ENCODE data around the gene JMY.

JMY gene

GRCh38 chr5:79209505-79209904 is 26.4 kb upstream of the JMY start:
- no peak for TF ChIP-seq CTCF (IDR thresholded peaks at IDR 0.05; ENCODE audit: low read depth, low read length, missing control alignments)
- H3K27ac ChIP-seq: no peak overlapping the region
- in situ Hi-C loops (cut with HindIII; ENCODE audit: low pct_ligation_motif_present, low sequenced_read_pairs): no loop called here

GRCh38 chr5:79224286-79224984 is 11.5 kb upstream of the JMY start:
- Histone ChIP-seq H3K36me3 (replicated peaks) (no peaks in the 10 kb centered on the region), H3K27ac (no peak overlapping the region), H3K27me3 (replicated peaks) (no peaks in the 10 kb centered on the region), H3K4me3 (ENCODE audit: low read depth, low read length) (no peak overlapping the region)
- no peak for DNase-seq
- in situ Hi-C loops (cut with HindIII; ENCODE audit: low pct_ligation_motif_present, low sequenced_read_pairs): no loop called here
- no peak for TF ChIP-seq CTCF (IDR thresholded peaks at IDR 0.05; ENCODE audit: low read depth, low read length, missing control alignments)

More at GRCh38 chr5:79209505-79209904, 26.4 kb upstream of the JMY start:
- H3K27me3 ChIP-seq (replicated peaks): no peaks in the 10 kb centered on the region
- no peak overlapping the region for H3K4me3 ChIP-seq (ENCODE audit: low read depth, low read length)
- DNase-seq: no peak
- no peaks in the 10 kb centered on the region for H3K36me3 ChIP-seq (replicated peaks)

- Histone ChIP-seq H3K36me3 (replicated peaks) (no peaks in the 10 kb centered on the region), H3K4me3 (ENCODE audit: low read depth, low read length) (no peak overlapping the region), H3K27ac (no peak overlapping the region), H3K27me3 (replicated peaks) (no peaks in the 10 kb centered on the region)
- in situ Hi-C loops (cut with HindIII; ENCODE audit: low pct_ligation_motif_present, low sequenced_read_pairs): no loop called here
- no peak for DNase-seq
- no peak for TF ChIP-seq CTCF (IDR thresholded peaks at IDR 0.05; ENCODE audit: low read depth, low read length, missing control alignments)
Measured at GRCh38 chr5:79225026-79225425, 10.9 kb upstream of the JMY start.

- H3K4me3 ChIP-seq (ENCODE audit: low read depth, low read length): no peak overlapping the region
- no peaks in the 10 kb centered on the region for H3K36me3 ChIP-seq (replicated peaks)
- no peaks in the 10 kb centered on the region for H3K27me3 ChIP-seq (replicated peaks)
- TF ChIP-seq CTCF (IDR thresholded peaks at IDR 0.05; ENCODE audit: low read depth, low read length, missing control alignments): no peak
- DNase-seq: no peak
- H3K27ac ChIP-seq: no peak overlapping the region
- in situ Hi-C loops (cut with HindIII; ENCODE audit: low pct_ligation_motif_present, low sequenced_read_pairs): no loop called here
Measured at GRCh38 chr5:79225441-79225840, 10.5 kb upstream of the JMY start.

- H3K27me3 ChIP-seq (replicated peaks): no peaks in the 10 kb centered on the region
- no peak overlapping the region for H3K4me3 ChIP-seq (ENCODE audit: low read depth, low read length)
- H3K36me3 ChIP-seq (replicated peaks): no peaks in the 10 kb centered on the region
- H3K27ac ChIP-seq: no peak overlapping the region
- no peak for TF ChIP-seq CTCF (IDR thresholded peaks at IDR 0.05; ENCODE audit: low read depth, low read length, missing control alignments)
- no peak for DNase-seq
- in situ Hi-C loops (cut with HindIII; ENCODE audit: low pct_ligation_motif_present, low sequenced_read_pairs): no loop called here
Measured at GRCh38 chr5:79227484-79228025, 8.4 kb upstream of the JMY start.

Measured in brain microvascular endothelial cell (primary cell).